A673 (cell line): ENCODE results near the gene ADGRD1. TPM values are rescaled to one million over a fixed set of nuclear protein-coding genes. Genes with fewer than 3 reads are reported as not detected.

Experiments
- BruUV-seq: library from RNA; stranded (reverse); fragments of 400-500 nt; replicated peaks from 2 replicates; lab custom pipeline; 2021; lab: Mats Ljungman, UMichigan
- CTCF ChIA-PET: fragments of 300-600 bp; sonication (Branson Sonifier 250); formaldehyde crosslinking; loops from one replicate; lab custom pipeline; 2022; ENCODE audit warnings: antibody characterized with exemption; lab: Charles Lee
- POLR2A ChIA-PET: fragments of 300-600 bp; sonication (Branson Sonifier 250); formaldehyde crosslinking; loops from one replicate; lab custom pipeline; 2022; ENCODE audit warnings: antibody characterized with exemption; ENCODE audit not compliant: low non-redundant PET; lab: Charles Lee
- DNase-seq: peaks from one replicate; pipeline ENCODE4 v3.0.0-alpha.2; 2015; ENCODE audit warnings: low spot score
- H3K27ac ChIP-seq: fragments of 200-600 bp; sonication (generic); 2 replicates; pipeline ENCODE4 v1.5.1; 2016; ENCODE audit warnings: mixed run types, low read depth, mild to moderate bottlenecking, mixed read lengths, antibody characterized with exemption, low read length; ENCODE audit not compliant: poor library complexity, severe bottlenecking
- H3K27me3 ChIP-seq: fragments of 200-600 bp; sonication (generic); replicated peaks from 2 replicates; pipeline ENCODE4 v1.6.1; 2017; ENCODE audit warnings: mixed run types, low read depth, mild to moderate bottlenecking, mixed read lengths, antibody characterized with exemption, low read length; ENCODE audit not compliant: insufficient read depth, poor library complexity
- H3K36me3 ChIP-seq: fragments of 200-600 bp; sonication (generic); 2 replicates; pipeline ENCODE4 v1.6.1; 2016; ENCODE audit warnings: mixed run types, mild to moderate bottlenecking, mixed read lengths, antibody characterized with exemption, low read length; ENCODE audit not compliant: insufficient read depth, poor library complexity, severe bottlenecking
- H3K4me1 ChIP-seq: fragments of 200-600 bp; sonication (generic); 2 replicates; pipeline ENCODE4 v1.6.1; 2017; ENCODE audit warnings: mixed run types, mild to moderate bottlenecking, mixed read lengths, antibody characterized with exemption, low read length; ENCODE audit not compliant: insufficient read depth, poor library complexity, severe bottlenecking
- H3K4me3 ChIP-seq: fragments of 200-600 bp; sonication (generic); 2 replicates; pipeline ENCODE4 v1.5.1; 2016; ENCODE audit warnings: low read depth, mixed run types, mild to moderate bottlenecking, mixed read lengths, low read length; ENCODE audit not compliant: poor library complexity, severe bottlenecking
- H3K9me3 ChIP-seq: fragments of 200-600 bp; sonication (generic); 2 replicates; pipeline ENCODE4 v1.6.1; 2016; ENCODE audit warnings: mixed run types, low read depth, mild to moderate bottlenecking, mixed read lengths, antibody characterized with exemption, low read length; ENCODE audit not compliant: poor library complexity, severe bottlenecking
- EZH2 ChIP-seq: fragments of 200-600 bp; sonication (generic); IDR thresholded peaks from 2 replicates; pipeline ENCODE4 v1.6.1; 2017; ENCODE audit warnings: borderline replicate concordance, low read depth, mild to moderate bottlenecking, mixed read lengths, antibody characterized with exemption, low read length; ENCODE audit not compliant: poor library complexity, severe bottlenecking
- intact Hi-C: fragments of 100-400 bp; cut with micrococcal nuclease; formaldehyde crosslinking; loops from one replicate; pipeline ENCODE4 v1.10.0; 2022; ENCODE audit not compliant: unreplicated experiment
- total RNA-seq: library from RNA; stranded (reverse); gene quantifications from 2 replicates; pipeline ENCODE4 v1.2.3, GENCODE V29; 2021
- TF ChIP-seq, protein P1 (sequence below): fragments of 300-800, 200-600 bp; sonication (generic); conservative IDR thresholded peaks from 2 replicates; pipeline ENCODE4 v1.5.1; 2017; ENCODE audit warnings: low read depth, mild to moderate bottlenecking, antibody characterized with exemption, low read length, moderate library complexity, mixed read lengths

ADGRD1 gene
- total RNA-seq, 1 experiment from 2014 or later = not detected

DNA sequence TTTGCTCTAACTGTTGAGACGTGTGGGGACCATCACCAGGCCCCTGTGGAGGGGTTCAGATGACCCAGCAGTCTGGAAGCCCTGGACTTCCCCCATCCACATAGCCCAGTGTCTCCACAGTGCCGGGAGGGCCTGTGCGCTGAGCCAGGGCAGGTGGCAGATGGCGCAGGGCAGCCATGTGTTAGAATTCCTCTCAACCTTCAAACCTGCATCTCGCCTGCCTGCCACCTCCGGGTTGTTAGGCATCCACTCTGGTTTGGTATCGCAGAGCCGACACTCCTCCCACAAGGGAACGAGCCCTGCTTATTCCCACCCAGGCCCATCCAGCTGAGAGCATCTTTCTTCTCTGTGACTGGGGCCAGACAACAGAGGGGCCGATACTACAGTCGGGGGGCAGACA lies 84.5 kb downstream of the ADGRD1 start:
- no peaks in the 10 kb centered on the region for H3K36me3 ChIP-seq
- DNase-seq = no peak
- intact Hi-C loops = no loop called here
- H3K27ac ChIP-seq = no peak overlapping the region
- ChIA-PET CTCF (no interaction called here), POLR2A (no interaction called here)
- H3K4me1 ChIP-seq = no peaks in the 10 kb centered on the region
- no peak overlapping the region for H3K4me3 ChIP-seq
- no TSS peak for BruUV-seq
- TF ChIP-seq EZH2 = no peak
- peaks cover 29% of the 10 kb centered on the region for H3K27me3 ChIP-seq
- no peaks in the 10 kb centered on the region for H3K9me3 ChIP-seq

DNA sequence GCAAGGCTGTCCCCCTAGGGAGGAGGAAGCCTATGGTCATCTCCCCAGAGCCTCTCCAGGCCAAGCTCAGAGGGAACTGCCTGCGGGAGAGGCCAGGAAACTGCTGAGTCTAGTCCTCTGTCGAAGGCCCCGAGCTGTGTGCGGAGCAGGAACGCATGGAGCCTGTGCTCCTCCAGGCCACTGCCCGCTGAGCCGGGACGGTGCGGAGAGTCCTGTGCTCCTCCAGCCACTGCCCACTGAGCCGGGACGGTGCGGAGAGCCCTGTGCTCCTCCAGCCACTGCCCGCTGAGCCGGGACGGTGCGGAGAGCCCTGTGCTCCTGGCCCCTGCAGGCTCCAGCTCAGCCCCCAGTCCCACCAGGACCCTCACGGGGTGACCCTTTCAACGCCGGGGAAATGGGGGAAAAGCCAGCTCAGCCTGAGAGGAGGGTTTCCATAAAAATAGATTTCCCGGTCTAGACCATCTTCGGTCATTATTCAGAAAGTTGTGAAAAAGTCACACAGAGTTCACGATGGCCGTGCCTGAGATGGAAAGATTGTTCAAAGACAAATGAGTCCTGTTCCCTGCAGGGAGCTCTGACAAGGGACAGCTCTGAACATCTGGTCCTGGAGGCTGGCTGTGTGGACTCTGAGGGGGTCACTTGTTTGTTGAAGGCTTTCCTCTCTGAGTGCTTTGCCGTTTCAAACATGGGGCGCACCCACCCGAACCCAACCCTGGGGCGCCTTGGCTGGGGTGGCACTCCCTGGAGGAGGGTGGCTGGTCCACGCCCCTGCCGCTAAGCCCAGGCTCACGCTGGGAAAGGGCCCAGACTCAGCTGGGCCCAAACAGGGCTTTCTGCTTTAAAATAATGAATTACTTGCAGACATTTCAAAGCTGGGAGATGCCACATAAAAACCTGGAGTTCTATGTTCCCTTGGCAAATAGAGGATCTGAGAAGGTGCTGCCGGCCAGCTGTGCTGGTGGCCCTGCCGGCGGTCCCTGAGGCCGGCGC lies 85.5 kb downstream of the ADGRD1 start:
- no peaks in the 10 kb centered on the region for H3K4me1 ChIP-seq
- no peak for DNase-seq
- no TSS peak for BruUV-seq
- no peak overlapping the region for H3K4me3 ChIP-seq
- ChIA-PET POLR2A (no interaction called here), CTCF (no interaction called here)
- H3K9me3 ChIP-seq = no peaks in the 10 kb centered on the region
- no peak overlapping the region for H3K27ac ChIP-seq
- H3K27me3 ChIP-seq = peaks cover 31% of the 10 kb centered on the region
- no peaks in the 10 kb centered on the region for H3K36me3 ChIP-seq
- intact Hi-C loops = no loop called here
- TF ChIP-seq, protein P1, sequence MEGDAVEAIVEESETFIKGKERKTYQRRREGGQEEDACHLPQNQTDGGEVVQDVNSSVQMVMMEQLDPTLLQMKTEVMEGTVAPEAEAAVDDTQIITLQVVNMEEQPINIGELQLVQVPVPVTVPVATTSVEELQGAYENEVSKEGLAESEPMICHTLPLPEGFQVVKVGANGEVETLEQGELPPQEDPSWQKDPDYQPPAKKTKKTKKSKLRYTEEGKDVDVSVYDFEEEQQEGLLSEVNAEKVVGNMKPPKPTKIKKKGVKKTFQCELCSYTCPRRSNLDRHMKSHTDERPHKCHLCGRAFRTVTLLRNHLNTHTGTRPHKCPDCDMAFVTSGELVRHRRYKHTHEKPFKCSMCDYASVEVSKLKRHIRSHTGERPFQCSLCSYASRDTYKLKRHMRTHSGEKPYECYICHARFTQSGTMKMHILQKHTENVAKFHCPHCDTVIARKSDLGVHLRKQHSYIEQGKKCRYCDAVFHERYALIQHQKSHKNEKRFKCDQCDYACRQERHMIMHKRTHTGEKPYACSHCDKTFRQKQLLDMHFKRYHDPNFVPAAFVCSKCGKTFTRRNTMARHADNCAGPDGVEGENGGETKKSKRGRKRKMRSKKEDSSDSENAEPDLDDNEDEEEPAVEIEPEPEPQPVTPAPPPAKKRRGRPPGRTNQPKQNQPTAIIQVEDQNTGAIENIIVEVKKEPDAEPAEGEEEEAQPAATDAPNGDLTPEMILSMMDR = no peak
- TF ChIP-seq EZH2 = no peak

DNA sequence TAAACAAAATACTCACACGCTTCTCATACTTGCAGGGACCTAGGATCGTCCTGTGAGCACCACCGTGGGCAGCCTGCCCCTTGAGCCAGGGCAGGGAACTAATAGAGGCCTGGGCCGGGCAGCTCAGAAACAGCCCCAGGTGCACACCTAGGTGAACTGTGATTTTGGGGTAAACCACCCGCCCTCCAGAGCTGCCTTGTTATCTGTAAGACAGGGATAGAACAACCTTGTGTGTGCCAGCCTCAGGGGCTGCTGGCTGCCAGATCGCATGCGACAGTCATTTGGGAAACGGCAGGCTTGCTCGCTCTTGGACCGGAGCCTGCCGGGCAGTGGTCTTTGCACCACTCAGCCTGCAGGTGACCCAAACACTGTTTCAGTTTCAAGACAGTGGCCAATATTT lies 86.8 kb downstream of the ADGRD1 start:
- no TSS peak for BruUV-seq
- no peak overlapping the region for H3K4me3 ChIP-seq
- intact Hi-C loops = no loop called here
- H3K9me3 ChIP-seq = no peaks in the 10 kb centered on the region
- no peak overlapping the region for H3K27ac ChIP-seq
- POLR2A ChIA-PET = no interaction called here
- CTCF ChIA-PET = no interaction called here
- no peaks in the 10 kb centered on the region for H3K36me3 ChIP-seq
- no peaks in the 10 kb centered on the region for H3K4me1 ChIP-seq
- TF ChIP-seq EZH2 = no peak
- TF ChIP-seq, protein P1 = no peak
- peaks cover 31% of the 10 kb centered on the region for H3K27me3 ChIP-seq
- no peak for DNase-seq
